Heart right ventricle (tissue), 16 donors: ENCODE data around the gene SQOR. TPM values are rescaled to one million over a fixed set of nuclear protein-coding genes. Genes with fewer than 3 reads are reported as not detected.

ENCODE experiments used
- ATAC-seq, 8 donors: fragments of 200-7000 bp; cut with Tn5 transposase; one replicate each; pipeline ENCODE4 v1.9.1; 2020; ENCODE audit warnings: mild to moderate bottlenecking in 8 of 8, moderate library complexity in 8 of 8, moderate number of reproducible peaks in 1 of 8
- DNase-seq, 2 donors: peaks; one replicate each; pipeline ENCODE4 v3.0.0-alpha.2; 2020
- H3K27ac ChIP-seq, 10 donors: fragments of 200-600 bp; sonication (generic) in 2 of 10; one replicate each; pipeline versions ENCODE4 v1.5.0 to v1.8.0; 2020 to 2022; ENCODE audit warnings: mild to moderate bottlenecking in 3 of 10
- H3K27me3 ChIP-seq, 7 donors: fragments of 200-600 bp; one replicate each; pipeline ENCODE4 v1.8.0; 2021 to 2022; ENCODE audit warnings: mild to moderate bottlenecking in 2 of 7
- H3K36me3 ChIP-seq, 9 donors: fragments of 200-600 bp; sonication (generic) in 1 of 9; one replicate each; pipeline versions ENCODE4 v1.5.0 to v1.8.0; 2020 to 2022; ENCODE audit warnings: mild to moderate bottlenecking in 2 of 9
- H3K4me1 ChIP-seq, 9 donors: fragments of 200-600 bp; sonication (generic) in 1 of 9; one replicate each; pipeline versions ENCODE4 v1.5.0 to v1.8.0; 2020 to 2022; ENCODE audit warnings: mild to moderate bottlenecking in 4 of 9
- H3K4me3 ChIP-seq, 10 donors: fragments of 200-600 bp; sonication (generic) in 2 of 10; one replicate each; pipeline versions ENCODE4 v1.5.0 to v1.8.0; 2020 to 2022; ENCODE audit warnings: mild to moderate bottlenecking in 7 of 10, moderate library complexity in 2 of 10
- H3K9me3 ChIP-seq, 11 donors: fragments of 200-600 bp in 10 of 11; sonication (generic) in 2 of 11; one replicate each; pipeline versions ENCODE4 v1.5.0 to v1.8.0; 2013 to 2022; ENCODE audit warnings: mild to moderate bottlenecking in 2 of 11, control low read depth in 1 of 11, moderate library complexity in 1 of 11
- CTCF ChIP-seq, 9 donors: fragments of 200-600 bp; sonication (generic) in 2 of 9; IDR thresholded peaks; one replicate each; pipeline versions ENCODE4 v1.5.0 to v1.8.0; 2021 to 2022; ENCODE audit warnings: antibody characterized with exemption in 9 of 9, mild to moderate bottlenecking in 5 of 9, moderate library complexity in 1 of 9
- WGBS, 2 donors: extraction: QIAGEN DNeasy Blood & Tissue Kit; methylation state at CpG; one replicate each; pipeline ENCODE4 v1.1.7; 2013; ENCODE audit warnings: inconsistent platforms in 1 of 2; 5-methylcytosine and 5-hydroxymethylcytosine counted together
- intact Hi-C, 10 donors: fragments of 100-400 bp; cut with DNase I; formaldehyde crosslinking; loops; one replicate each; pipeline versions ENCODE4 v1.11.1 to v1.14.2; 2022
- polyA plus RNA-seq, 2 donors: library from polyadenylated mRNA; stranded (reverse); fragments of 200-250 nt; gene quantifications; one replicate each; pipeline ENCODE4 v1.2.3, GENCODE V29; 2013
- total RNA-seq, 10 donors: library from RNA; stranded (reverse); fragmentation: NEBNext Ultra II Directional in 3 of 10; extraction: Animal tissue kit (Norgen Biotek cat#: 25700) in 3 of 10; gene quantifications; one replicate each; pipeline versions ENCODE4 v1.2.1 to v1.2.4, GENCODE V29; 2021 to 2023
- donor health status: Arrhythmogenic right ventricular cardiomyopathy.
- donor health status: ischemic (EF 13 %, LVEDD 7.1; RV severe dilation, severe dysfunction).
- donor health status: healthy with polysubstance abuse.
- donor health status: DM: no; HTN: yes; CAD: no.
- donor health status: DM: no; HTN: no; CAD: no.
- donor health status: ischemic (EF 25% LVEDD 6.9; RV normal size, moderate dysfunction).
- donor health status: ischemic (EF 25% LVEDD 5.7; RV mildly dilated, moderate dysfunction).
- donor health status: healthy.
- donor health status: DM: yes; HTN: yes; CAD: no.
- donor health status: Ischemic cardiomyopathy.
- donor health status: ischemic (EF 35%, LVEDD 5.7; RV mildly dilated, moderate dysfunction).
- donor health status: nonischemic (EF 11% LVEDD 7.7; RV severe dilation, severe dysfunction).
- donor health status: DM: yes; HTN: yes; CAD: no.
- donor health status: PGD.
- donor health status: ischemic (EF 29% LVEDD 5.4; RV normal size, mild dysfunction).
- donor health status: nonischemic (EF 23%, LVEDD 6.1; RV moderate dilation, normal function).

Gene SQOR
- total and polyA plus RNA-seq, 12 donors: 10.3 to 41.8 (median 17.1) TPM

GRCh38 chr15:45653702-45654424 lies 19.0 kb downstream of the SQOR start:
- 69 to 77% methylated on average over 3 of the region's 3 CpGs for WGBS, 2 donors
- H3K27ac ChIP-seq: peak overlapping the region in 1 of 10 donors; percentile 68
- H3K9me3 ChIP-seq: no peaks in the 10 kb centered on the region
- H3K36me3 ChIP-seq: peaks cover 0 to 4% (median 0%) of the 10 kb centered on the region in 9 donors
- no peak overlapping the region for H3K4me3 ChIP-seq
- TF ChIP-seq CTCF (IDR thresholded peaks at IDR 0.05): no peak
- H3K27me3 ChIP-seq: no peaks in the 10 kb centered on the region
- peak in 5 of 8 donors; percentile 20 to 54 (median 38) for ATAC-seq
- DNase-seq: no peak
- peaks cover 0 to 52% (median 21%) of the 10 kb centered on the region in 9 donors for H3K4me1 ChIP-seq
- intact Hi-C loops: no loop called here

- no peak for DNase-seq
- Histone ChIP-seq H3K9me3 (no peaks in the 10 kb centered on the region), H3K4me1 (peaks cover 0 to 49% (median 17%) of the 10 kb centered on the region in 9 donors), H3K4me3 (no peak overlapping the region), H3K27ac (peak overlapping the region in 1 of 10 donors; percentile 64), H3K27me3 (no peaks in the 10 kb centered on the region), H3K36me3 (peaks cover 0 to 10% (median 0%) of the 10 kb centered on the region in 9 donors)
- WGBS, 2 donors: 87 to 90% methylated on average over 6 of the region's 6 CpGs
- intact Hi-C loops: no loop called here
- no peak for TF ChIP-seq CTCF (IDR thresholded peaks at IDR 0.05)
- ATAC-seq: no peak
These were observed 19.9 kb downstream of the SQOR start for GRCh38 chr15:45654749-45655148.

- DNase-seq (no peak), ATAC-seq (no peak)
- no peaks in the 10 kb centered on the region for H3K9me3 ChIP-seq
- H3K4me1 ChIP-seq: peaks cover 0 to 57% (median 24%) of the 10 kb centered on the region in 9 donors
- intact Hi-C loops: no loop called here
- no peak overlapping the region for H3K4me3 ChIP-seq
- H3K27me3 ChIP-seq: no peaks in the 10 kb centered on the region
- WGBS, 2 donors: 87 to 93% methylated on average over 2 of the region's 2 CpGs
- H3K36me3 ChIP-seq: peaks cover 0 to 27% (median 6%) of the 10 kb centered on the region in 9 donors
- H3K27ac ChIP-seq: no peak overlapping the region
- TF ChIP-seq CTCF (IDR thresholded peaks at IDR 0.05): no peak
These were observed 22.4 kb downstream of the SQOR start for GRCh38 chr15:45657254-45657653.

GRCh38 chr15:45657764-45658545 lies 23.1 kb downstream of the SQOR start:
- peaks cover 0 to 51% (median 24%) of the 10 kb centered on the region in 9 donors for H3K4me1 ChIP-seq
- H3K27ac ChIP-seq: no peak overlapping the region
- no peak for ATAC-seq

More at GRCh38 chr15:45657764-45658545, 23.1 kb downstream of the SQOR start:
- intact Hi-C loops: no loop called here
- WGBS, 2 donors: 79 to 91% methylated on average over 8 of the region's 8 CpGs
- Histone ChIP-seq H3K9me3 (no peaks in the 10 kb centered on the region), H3K4me3 (no peak overlapping the region), H3K27me3 (no peaks in the 10 kb centered on the region), H3K36me3 (peaks cover 0 to 34% (median 12%) of the 10 kb centered on the region in 9 donors)
- no peak for DNase-seq
- no peak for TF ChIP-seq CTCF (IDR thresholded peaks at IDR 0.05)
